Measurements from ENCODE around the gene ADK.
A peak's percentile ranks its signal among the peaks of the same experiment; 100 is the strongest.

GRCh38 chr10:74234569-74234968, 83.5 kb downstream of the ADK start:
- TF ChIP-seq CTCF (IDR thresholded peaks at IDR 0.05) (peak in 2 of 4 experiments; percentile 29 to 46), EP300 (IDR thresholded peaks at IDR 0.05) (no peak), POLR2AphosphoS5 (IDR thresholded peaks at IDR 0.05) (no peak)

Measured in gastroesophageal sphincter (tissue), 3 donors.